ENCODE data around the gene FGD4.

Gene FGD4

DNA sequence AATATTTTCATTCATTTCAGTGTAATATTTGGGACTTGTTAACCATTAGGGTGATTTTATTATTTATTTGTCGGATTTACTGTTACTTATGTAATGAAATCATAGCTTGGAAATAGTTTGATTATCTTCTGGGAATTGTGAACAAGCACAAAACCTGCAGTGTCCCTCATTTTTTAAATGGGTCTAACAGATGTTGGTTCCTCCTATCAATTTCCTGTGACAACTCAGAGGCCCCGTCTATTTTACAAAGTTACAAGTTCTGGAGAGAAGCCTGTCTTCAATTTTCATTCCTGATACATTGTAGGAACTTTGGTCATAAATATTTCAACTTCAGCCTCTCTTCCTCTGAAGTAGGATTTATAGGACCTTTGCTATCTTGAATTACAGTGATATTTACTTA, 178.0 kb downstream of the FGD4 start:
- DNase-seq (ENCODE audit: extremely low spot score), result no peak
- TF ChIP-seq LEF1 (IDR thresholded peaks at IDR 0.05; ENCODE audit: borderline replicate concordance) (no peak), FOXM1 (IDR thresholded peaks at IDR 0.05; ENCODE audit: borderline replicate concordance) (no peak), FOXA1 (IDR thresholded peaks at IDR 0.05) (no peak), HDGF (IDR thresholded peaks at IDR 0.05; ENCODE audit: borderline replicate concordance) (no peak), CTBP1 (IDR thresholded peaks at IDR 0.05; ENCODE audit: borderline replicate concordance) (no peak), ARNT (IDR thresholded peaks at IDR 0.05) (no peak), L3MBTL2 (conservative IDR thresholded peaks at IDR 0.05) (no peak), TARDBP (IDR thresholded peaks at IDR 0.05) (no peak), SP1 (IDR thresholded peaks at IDR 0.05) (no peak), SUZ12 (IDR thresholded peaks at IDR 0.05) (no peak), ZNF384 (IDR thresholded peaks at IDR 0.05) (no peak), FOXK2 (IDR thresholded peaks at IDR 0.05) (no peak)
- TF ChIP-seq, protein P1, sequence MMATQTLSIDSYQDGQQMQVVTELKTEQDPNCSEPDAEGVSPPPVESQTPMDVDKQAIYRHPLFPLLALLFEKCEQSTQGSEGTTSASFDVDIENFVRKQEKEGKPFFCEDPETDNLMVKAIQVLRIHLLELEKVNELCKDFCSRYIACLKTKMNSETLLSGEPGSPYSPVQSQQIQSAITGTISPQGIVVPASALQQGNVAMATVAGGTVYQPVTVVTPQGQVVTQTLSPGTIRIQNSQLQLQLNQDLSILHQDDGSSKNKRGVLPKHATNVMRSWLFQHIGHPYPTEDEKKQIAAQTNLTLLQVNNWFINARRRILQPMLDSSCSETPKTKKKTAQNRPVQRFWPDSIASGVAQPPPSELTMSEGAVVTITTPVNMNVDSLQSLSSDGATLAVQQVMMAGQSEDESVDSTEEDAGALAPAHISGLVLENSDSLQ (IDR thresholded peaks at IDR 0.05), result no peak
- ChIA-PET POLR2A (no interaction called here), CTCF (no interaction called here)

DNA sequence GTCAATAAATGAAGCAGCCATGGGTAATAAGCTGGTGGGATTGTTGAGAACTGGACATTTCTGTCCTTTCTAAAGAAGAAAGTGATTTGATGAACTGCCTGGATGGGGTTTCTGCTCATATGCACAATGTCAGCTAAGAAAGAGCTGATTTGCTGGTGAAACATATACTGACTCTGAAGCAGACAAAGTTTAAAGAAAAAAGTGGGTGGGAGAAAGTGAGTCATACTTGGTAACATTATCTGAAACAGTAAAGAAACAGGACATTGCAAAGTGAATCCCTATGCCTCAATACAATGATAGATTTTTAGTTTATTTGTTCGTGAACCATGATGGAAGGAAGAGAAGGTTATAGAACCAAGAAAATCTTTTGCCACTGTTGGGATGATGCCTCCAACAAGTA, 184.2 kb downstream of the FGD4 start:
- no peak for DNase-seq (ENCODE audit: extremely low spot score)
- ChIA-PET POLR2A (no interaction called here), CTCF (no interaction called here)

DNA sequence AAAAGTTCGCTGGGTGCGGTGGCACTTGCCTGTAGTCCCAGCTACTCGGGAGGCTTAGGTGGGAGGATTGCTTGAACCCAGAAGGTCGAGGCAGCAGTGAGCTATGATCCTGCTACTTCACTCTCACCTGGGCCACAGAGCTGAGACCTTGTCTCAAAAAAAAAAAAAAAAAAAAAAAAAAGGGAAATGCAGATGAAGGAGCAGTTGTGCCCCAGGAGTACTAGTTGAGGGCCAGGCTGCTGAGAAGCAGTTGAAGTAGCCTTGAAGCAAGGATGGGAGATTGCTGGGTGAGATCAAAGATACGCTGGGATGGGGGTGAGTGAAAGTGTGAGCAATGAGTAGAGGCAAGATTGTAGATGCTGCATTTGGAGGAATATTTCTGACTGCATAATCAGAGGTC, 186.3 kb downstream of the FGD4 start:
- POLR2A ChIA-PET, result no interaction called here
- no peak for TF ChIP-seq FOXA1 (IDR thresholded peaks at IDR 0.05)
- CTCF ChIA-PET, result no interaction called here
- no peak for DNase-seq (ENCODE audit: extremely low spot score)

More for the DNA sequence above, 184.2 kb downstream of the FGD4 start:
- no peak for TF ChIP-seq HDGF (IDR thresholded peaks at IDR 0.05; ENCODE audit: borderline replicate concordance)
- no peak for TF ChIP-seq ELF4 (IDR thresholded peaks at IDR 0.05)
- TF ChIP-seq CTBP1 (IDR thresholded peaks at IDR 0.05; ENCODE audit: borderline replicate concordance), result no peak
- no peak for TF ChIP-seq ZNF384 (IDR thresholded peaks at IDR 0.05)
- TF ChIP-seq, protein P1 (IDR thresholded peaks at IDR 0.05), result no peak
- no peak for TF ChIP-seq SUZ12 (IDR thresholded peaks at IDR 0.05)
- TF ChIP-seq BHLHE40 (IDR thresholded peaks at IDR 0.05; ENCODE audit: borderline replicate concordance), result no peak
- TF ChIP-seq TARDBP (IDR thresholded peaks at IDR 0.05), result no peak
- TF ChIP-seq L3MBTL2 (conservative IDR thresholded peaks at IDR 0.05), result no peak
- no peak for TF ChIP-seq FOXK2 (IDR thresholded peaks at IDR 0.05)
- no peak for TF ChIP-seq ARNT (IDR thresholded peaks at IDR 0.05)
- TF ChIP-seq LEF1 (IDR thresholded peaks at IDR 0.05; ENCODE audit: borderline replicate concordance), result no peak

DNA sequence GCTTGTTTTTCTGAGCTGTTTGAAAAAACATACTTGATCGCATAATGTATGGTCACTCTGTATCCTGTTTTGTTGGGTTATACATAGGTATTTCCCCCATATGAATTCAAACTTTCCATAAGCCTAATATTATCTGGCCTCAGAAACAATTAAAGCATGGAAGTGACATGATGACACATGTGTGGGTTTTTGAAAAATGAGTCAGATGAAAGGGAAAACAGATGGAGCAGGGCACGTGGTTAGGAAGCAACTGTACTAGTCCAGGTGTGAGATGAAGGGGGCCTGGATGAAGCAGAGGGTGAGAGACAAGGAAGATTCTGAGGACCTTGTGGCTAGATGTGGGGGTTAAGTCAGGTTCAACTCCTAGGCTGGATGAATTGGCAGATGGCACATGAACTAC, 187.0 kb downstream of the FGD4 start:
- DNase-seq (ENCODE audit: extremely low spot score), result no peak
- CTCF ChIA-PET, result no interaction called here
- TF ChIP-seq LEF1 (IDR thresholded peaks at IDR 0.05; ENCODE audit: borderline replicate concordance) (no peak), FOXA1 (IDR thresholded peaks at IDR 0.05) (no peak), CTBP1 (IDR thresholded peaks at IDR 0.05; ENCODE audit: borderline replicate concordance) (no peak), FOXM1 (IDR thresholded peaks at IDR 0.05; ENCODE audit: borderline replicate concordance) (no peak), BHLHE40 (IDR thresholded peaks at IDR 0.05; ENCODE audit: borderline replicate concordance) (no peak), TARDBP (IDR thresholded peaks at IDR 0.05) (no peak)
- POLR2A ChIA-PET, result no interaction called here

DNA sequence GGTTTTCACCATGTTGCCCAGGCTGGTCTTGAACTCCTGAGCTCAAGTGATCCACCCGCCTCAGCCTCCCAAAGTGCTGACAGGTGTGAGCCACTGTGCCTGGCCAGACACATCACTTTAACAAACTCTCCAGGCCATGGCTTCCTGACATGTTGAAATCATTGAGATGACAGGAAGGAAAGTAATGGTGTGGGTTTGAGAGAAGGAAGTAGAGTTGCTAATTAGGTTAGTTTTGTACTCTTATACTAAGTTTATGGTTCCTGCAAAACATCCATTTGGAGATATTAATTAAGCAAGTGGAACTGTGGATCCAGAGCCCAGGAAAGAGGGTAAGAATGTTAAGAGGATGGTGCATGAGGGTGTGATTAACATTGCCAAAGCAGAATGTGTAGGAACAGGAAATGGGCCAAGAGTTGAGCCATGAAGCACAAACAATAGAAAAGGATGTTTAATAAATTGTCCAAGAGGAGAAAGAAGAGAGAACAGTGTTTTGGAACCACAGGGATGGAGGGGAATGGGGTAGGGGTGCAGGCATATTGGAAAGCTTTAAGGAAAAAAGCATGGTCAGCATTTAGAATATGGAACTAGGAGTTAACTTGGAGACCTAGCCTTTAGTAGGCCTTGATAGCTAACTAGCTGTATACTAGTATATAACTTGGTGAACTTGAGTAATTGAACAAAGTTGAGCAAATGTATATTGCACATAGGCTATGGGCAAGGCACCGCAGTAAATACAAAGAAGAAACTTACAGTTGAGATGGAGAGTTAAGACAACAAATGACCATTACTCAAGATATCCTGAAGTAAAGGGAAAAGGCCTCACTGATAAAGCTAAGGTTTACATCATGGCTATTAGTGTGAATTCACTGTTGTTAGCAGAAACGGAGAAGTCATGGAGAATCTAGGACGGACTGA, 188.5 kb downstream of the FGD4 start:
- POLR2A ChIA-PET, result no interaction called here
- CTCF ChIA-PET, result interaction anchor here (0.6 kb wide), 1 partner anchor 224 kb away, joined by 3 read pairs; no protein-coding TSS in a partner anchor

DNA sequence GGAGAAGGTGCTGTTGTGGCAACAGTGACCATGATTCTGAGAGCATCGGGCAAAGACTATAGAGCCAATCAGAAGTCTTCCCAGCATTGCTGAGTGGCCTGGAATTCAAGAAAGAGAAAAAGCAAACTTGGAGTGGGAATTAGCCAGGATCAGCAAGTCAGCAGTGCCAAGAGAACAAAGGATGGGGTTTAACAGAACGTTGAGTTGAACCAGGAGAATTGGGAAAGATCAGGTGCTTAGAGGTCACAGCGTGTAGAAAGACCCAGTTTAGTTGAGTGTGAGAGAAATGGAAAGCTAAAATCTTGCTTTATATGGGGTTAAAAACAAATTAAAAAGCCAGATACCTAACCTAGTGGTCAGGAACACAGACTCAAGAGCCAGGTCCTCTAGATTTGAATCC, 189.2 kb downstream of the FGD4 start:
- ChIA-PET POLR2A (no interaction called here), CTCF (interaction anchor here (0.6 kb wide), 1 partner anchor 224 kb away, joined by 3 read pairs; no protein-coding TSS in a partner anchor)
- no peak for DNase-seq (ENCODE audit: extremely low spot score)
- no peak for TF ChIP-seq NFRKB (IDR thresholded peaks at IDR 0.05)
- TF ChIP-seq FOXM1 (IDR thresholded peaks at IDR 0.05; ENCODE audit: borderline replicate concordance), result no peak
- TF ChIP-seq SP1 (IDR thresholded peaks at IDR 0.05), result no peak
- TF ChIP-seq FOXA1 (IDR thresholded peaks at IDR 0.05), result no peak
- TF ChIP-seq, protein P1 (IDR thresholded peaks at IDR 0.05), result no peak
- no peak for TF ChIP-seq ELF4 (IDR thresholded peaks at IDR 0.05)
- TF ChIP-seq SUZ12 (IDR thresholded peaks at IDR 0.05), result no peak
- TF ChIP-seq L3MBTL2 (conservative IDR thresholded peaks at IDR 0.05), result no peak
- no peak for TF ChIP-seq BHLHE40 (IDR thresholded peaks at IDR 0.05; ENCODE audit: borderline replicate concordance)
- no peak for TF ChIP-seq CTBP1 (IDR thresholded peaks at IDR 0.05; ENCODE audit: borderline replicate concordance)
- no peak for TF ChIP-seq ARNT (IDR thresholded peaks at IDR 0.05)
- no peak for TF ChIP-seq HDGF (IDR thresholded peaks at IDR 0.05; ENCODE audit: borderline replicate concordance)
- TF ChIP-seq LEF1 (IDR thresholded peaks at IDR 0.05; ENCODE audit: borderline replicate concordance), result no peak

More for the DNA sequence above, 188.5 kb downstream of the FGD4 start:
- no peak for DNase-seq (ENCODE audit: extremely low spot score)
- TF ChIP-seq L3MBTL2 (conservative IDR thresholded peaks at IDR 0.05) (no peak), HDGF (IDR thresholded peaks at IDR 0.05; ENCODE audit: borderline replicate concordance) (no peak), SP1 (IDR thresholded peaks at IDR 0.05) (no peak), CTBP1 (IDR thresholded peaks at IDR 0.05; ENCODE audit: borderline replicate concordance) (no peak), FOXM1 (IDR thresholded peaks at IDR 0.05; ENCODE audit: borderline replicate concordance) (no peak), NFRKB (IDR thresholded peaks at IDR 0.05) (no peak), ARNT (IDR thresholded peaks at IDR 0.05) (no peak), SUZ12 (IDR thresholded peaks at IDR 0.05) (no peak), LEF1 (IDR thresholded peaks at IDR 0.05; ENCODE audit: borderline replicate concordance) (no peak), ELF4 (IDR thresholded peaks at IDR 0.05) (no peak), FOXA1 (IDR thresholded peaks at IDR 0.05) (no peak), TARDBP (IDR thresholded peaks at IDR 0.05) (no peak), BHLHE40 (IDR thresholded peaks at IDR 0.05; ENCODE audit: borderline replicate concordance) (no peak), FOXK2 (IDR thresholded peaks at IDR 0.05) (no peak), ZNF384 (IDR thresholded peaks at IDR 0.05) (no peak)
- TF ChIP-seq, protein P1 (IDR thresholded peaks at IDR 0.05), result no peak

All from HEK293T (cell line).